GM18907 (cell line): ENCODE measurements around the gene ADCYAP1.

ENCODE experiments used
- ATAC-seq: cut with Tn5 transposase; IDR thresholded peaks from one replicate; pipeline ENCODE4 v1.9.1; 2021; ENCODE audit warnings: mild to moderate bottlenecking, moderate library complexity; ENCODE audit not compliant: unreplicated experiment

ADCYAP1 gene

DNA sequence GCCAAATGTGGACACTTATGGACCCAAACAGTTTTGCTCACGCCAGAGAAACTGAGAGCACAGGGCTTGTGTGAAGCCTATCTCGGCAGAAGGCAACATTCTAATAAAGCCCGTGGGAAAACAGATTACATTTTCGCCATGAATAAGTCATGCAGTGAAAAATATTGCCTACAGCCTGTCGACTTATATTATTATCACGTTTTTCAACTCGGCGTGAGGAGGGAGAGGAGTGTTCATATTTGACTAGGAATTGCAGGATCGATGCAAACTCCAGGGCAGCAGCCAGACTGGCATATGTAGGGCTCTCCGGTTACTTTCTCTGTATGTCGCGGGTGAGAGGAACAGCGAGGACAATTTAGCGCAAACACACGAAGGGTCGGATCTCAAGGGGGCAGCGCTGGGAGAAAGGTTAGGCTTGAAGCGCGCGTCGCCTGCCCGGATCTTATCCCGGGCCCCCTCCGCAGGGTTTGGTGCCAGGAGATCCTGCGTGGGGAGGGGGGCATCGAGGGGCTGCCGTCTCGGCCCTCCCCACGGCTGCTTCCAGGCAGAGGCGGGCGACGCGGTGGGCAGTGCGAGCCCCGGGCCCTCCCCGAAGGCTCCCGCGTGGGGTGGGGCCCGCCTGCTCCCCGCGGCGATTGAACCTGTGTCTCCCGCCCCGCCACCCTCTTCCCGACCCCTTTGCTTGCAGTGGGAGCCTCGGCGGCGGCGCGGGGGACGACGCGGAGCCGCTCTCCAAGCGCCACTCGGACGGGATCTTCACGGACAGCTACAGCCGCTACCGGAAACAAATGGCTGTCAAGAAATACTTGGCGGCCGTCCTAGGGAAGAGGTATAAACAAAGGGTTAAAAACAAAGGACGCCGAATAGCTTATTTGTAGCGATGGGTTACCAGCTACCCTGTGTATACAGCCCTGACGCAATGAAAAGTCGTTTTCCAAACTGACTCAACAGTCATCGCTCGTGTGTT lies 4.4 kb downstream of the ADCYAP1 start:
- ATAC-seq: no peak

GRCh38 chr18:910247-910646 lies 5.6 kb downstream of the ADCYAP1 start:
- ATAC-seq: no peak

DNA sequence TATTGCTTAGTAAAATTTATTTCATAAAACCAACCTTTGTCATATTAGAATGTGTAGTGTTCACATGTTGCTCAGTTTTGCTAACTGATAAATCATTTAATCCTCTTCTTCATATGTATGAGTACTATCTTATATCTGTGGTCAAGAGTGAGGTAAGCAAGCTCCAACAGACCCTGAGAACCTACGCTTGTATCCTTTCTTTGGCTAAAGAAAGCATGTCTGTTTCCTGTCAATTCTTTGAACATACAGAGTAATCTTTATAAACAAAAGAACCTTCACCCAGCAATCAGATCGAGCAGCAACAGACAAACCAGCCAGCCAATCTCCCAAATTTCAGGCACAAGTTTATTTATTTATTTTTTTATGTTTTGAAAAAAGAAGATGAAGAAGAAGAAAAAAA lies 6.4 kb downstream of the ADCYAP1 start:
- ATAC-seq: no peak

- no peak for ATAC-seq
Measured at GRCh38 chr18:911486-911885, 6.8 kb downstream of the ADCYAP1 start.

- ATAC-seq: no peak
Measured at GRCh38 chr18:916562-916961, 11.9 kb downstream of the ADCYAP1 start.

GRCh38 chr18:919078-919477 lies 14.4 kb downstream of the ADCYAP1 start:
- no peak for ATAC-seq

DNA sequence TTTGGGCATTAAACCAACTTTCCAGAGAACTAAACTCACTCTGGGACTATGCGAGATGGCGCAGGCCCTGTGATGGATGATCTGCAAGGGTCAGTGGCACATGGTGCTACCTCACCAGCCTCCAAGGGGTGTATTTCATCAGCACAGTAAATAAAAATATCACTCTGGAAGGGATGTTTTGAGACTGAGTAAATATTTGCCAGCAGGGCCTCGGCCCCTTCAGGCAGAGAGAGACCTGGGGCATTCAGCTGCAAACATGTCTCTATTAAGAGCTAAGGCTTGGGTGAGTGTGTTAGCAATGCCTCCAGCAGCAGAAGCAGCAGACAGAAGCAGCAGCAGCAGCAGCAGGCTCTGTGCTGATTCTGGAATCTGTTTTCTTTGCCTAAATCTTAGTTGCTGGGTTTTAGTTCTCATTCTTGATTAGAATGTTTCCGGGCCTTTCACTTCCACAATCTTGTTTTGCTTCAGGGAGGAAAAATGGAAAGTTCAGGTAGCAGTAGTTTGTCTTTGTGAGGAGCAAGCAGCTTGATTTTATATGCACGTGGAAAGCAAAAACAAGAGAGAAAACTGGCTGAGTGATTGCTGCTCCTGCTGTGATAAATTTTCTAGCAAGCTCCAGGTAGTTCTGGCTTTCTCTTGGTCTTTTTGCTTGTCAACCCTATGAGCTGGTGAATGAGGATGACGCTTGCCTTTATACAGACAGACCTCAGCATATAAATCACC lies 18.6 kb downstream of the ADCYAP1 start:
- ATAC-seq: no peak

DNA sequence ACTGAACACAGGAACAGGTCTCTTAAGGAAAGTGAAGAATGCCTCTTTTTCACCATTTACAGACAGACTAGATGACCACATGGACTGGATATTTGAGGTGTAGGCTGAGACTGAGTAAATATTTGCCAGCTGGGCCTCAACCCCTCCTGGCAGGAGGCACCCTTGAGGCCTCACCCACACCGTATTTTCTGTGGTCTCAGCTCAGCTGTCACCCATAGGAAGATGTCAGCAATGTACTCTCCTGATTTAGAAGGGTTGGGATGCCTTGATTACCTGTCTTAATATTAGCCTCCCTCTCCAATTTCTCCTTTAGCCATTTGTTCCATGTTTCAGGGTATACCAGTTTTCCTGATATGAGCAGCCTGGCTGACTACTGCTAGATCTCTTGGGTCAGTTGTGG lies 20.3 kb downstream of the ADCYAP1 start:
- no peak for ATAC-seq

- ATAC-seq: no peak
Measured at GRCh38 chr18:926946-927345, 22.3 kb downstream of the ADCYAP1 start.

- ATAC-seq: no peak
Measured at GRCh38 chr18:933082-933481, 28.4 kb downstream of the ADCYAP1 start.

DNA sequence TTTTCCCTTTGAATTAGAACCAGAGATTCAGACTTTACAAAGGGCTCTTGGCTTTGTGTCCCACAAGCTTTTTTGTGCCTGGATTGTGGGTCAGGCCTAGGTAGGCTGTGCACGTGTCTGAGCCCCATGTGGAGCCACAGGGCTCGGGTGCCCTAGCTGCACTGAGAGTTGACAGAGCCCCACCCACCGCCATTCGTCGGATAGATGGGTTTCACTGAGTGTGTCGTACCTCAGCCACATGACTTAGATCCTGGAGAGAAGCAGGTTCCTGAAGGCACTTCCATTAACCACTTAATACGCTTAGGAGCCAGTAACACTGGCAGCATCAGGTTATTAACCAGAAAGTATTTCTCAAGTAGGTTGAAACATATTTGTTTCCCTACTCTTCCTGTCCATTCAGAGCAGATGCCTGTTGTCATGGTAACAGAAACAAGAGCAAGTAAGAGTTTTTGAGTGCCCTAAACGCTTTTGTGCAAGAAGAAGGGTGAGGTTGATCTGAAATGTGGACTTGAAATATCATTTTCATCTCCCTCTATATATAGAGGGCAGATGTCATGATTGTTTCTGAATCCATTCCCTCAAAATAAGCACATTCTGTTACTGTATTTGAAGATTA lies 30.0 kb downstream of the ADCYAP1 start:
- no peak for ATAC-seq

- no peak for ATAC-seq
Measured at GRCh38 chr18:936941-937340, 32.3 kb downstream of the ADCYAP1 start.

DNA sequence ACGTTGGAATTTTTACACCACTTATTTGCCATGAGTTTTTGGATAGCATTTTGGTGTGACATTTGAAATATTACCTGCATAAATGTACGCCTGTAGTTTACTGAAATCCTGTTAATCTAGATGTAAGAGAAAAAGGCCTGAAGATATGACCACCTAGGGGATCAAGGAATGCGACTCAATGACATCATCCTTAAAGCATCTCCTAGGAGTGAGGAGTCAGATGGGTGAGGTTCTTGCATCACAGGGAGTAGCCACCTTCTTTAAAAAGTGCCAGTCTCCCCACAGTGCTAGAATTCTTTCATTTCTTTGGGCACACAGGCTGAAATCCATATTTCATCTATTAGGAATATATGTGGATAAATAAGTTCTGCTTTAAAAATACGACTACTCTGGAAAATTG lies 34.5 kb downstream of the ADCYAP1 start:
- no peak for ATAC-seq

- ATAC-seq: no peak
Measured at GRCh38 chr18:939958-940357, 35.3 kb downstream of the ADCYAP1 start.

GRCh38 chr18:941331-941730 lies 36.7 kb downstream of the ADCYAP1 start:
- ATAC-seq: no peak

DNA sequence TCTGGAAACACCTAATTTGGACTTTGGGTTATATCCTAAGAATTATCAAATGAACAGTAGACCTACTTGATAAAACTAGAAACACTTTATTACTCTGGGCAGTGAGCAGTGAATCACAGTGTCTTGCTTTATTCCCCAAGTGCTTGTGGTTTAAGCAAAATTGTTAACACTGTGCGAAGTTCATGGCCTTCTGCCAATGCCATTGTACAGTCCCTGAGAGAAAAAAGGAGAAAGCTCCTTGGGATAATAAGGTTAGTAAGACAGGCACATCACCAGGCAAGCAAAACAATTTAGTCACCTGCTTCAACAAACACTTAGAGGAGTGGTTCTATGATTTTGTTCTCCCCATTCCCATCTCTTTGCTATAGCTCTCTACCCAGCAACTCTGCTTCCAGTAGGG lies 39.8 kb downstream of the ADCYAP1 start:
- ATAC-seq: no peak

DNA sequence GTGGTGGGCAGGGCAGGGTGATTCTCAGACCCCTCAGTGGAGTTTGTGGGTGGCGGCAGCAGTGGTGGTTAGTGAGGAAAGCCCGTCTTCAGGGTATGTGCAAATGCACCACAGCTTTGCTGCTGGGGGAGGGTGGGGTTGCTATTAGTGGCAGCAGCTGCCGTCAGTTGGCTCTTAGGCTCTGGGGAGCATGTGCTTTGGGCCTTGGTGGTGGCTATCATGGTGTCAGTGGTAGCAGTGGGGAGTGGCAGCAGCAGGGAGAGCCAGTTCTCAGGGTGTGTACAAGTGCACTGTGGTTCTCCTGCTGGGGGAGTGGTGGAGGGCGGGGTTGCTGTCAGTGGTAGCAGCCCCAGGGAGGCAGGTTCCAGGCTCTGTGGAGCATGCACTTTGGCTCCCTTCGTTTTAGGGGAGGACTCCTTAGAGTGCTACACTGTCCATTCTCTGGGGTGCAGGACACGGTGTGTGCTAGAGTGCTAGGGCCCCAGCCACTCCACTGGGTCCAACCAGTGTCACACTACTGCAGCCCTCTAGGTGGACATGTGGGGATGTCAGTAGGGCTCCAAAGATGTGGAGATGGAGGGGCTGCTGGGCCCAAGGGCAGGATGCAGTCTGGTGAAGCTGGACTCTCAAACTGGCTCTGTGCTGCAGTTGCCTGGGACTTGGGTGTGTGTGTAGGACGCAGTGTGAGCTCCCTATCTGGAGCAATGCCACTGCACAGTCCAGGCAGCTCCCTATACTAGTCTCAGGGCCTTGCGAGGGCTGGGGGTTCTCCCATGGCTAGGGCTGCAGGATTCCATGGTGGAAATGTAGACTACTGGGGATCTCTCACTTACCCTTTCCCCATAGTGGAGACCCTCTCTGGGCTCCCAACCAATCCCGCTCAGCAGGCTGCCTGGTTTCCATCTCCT lies 45.3 kb downstream of the ADCYAP1 start:
- ATAC-seq: no peak

- no peak for ATAC-seq
Measured at GRCh38 chr18:950882-951495, 46.3 kb downstream of the ADCYAP1 start.

GRCh38 chr18:955384-956066 lies 50.9 kb downstream of the ADCYAP1 start:
- ATAC-seq: no peak

GRCh38 chr18:957829-958228 lies 53.2 kb downstream of the ADCYAP1 start:
- no peak for ATAC-seq
